Sigmoid colon (tissue), 7 donors: ENCODE results near the gene RHEX. TPM values are rescaled to one million over a fixed set of nuclear protein-coding genes. Genes with fewer than 3 reads are reported as not detected.

ENCODE experiments used
- DNase-seq: peaks from one replicate; pipeline ENCODE4 v3.0.0-alpha.2; 2019
- H3K27ac ChIP-seq, 4 donors: fragments of 200-600 bp; sonication (generic); one replicate each; pipeline ENCODE4 v1.5.1; 2016 to 2019; ENCODE audit warnings: mild to moderate bottlenecking in 1 of 4
- H3K27me3 ChIP-seq, 3 donors: fragments of 200-600 bp; sonication (generic); one replicate each; pipeline ENCODE4 v1.5.1; 2019; ENCODE audit warnings: mild to moderate bottlenecking in 1 of 3
- H3K36me3 ChIP-seq, 4 donors: fragments of 200-600 bp; sonication (generic); one replicate each; pipeline ENCODE4 v1.5.1; 2016 to 2019
- H3K4me1 ChIP-seq, 4 donors: fragments of 200-600 bp; sonication (generic); one replicate each; pipeline ENCODE4 v1.5.1; 2017 to 2019
- H3K4me3 ChIP-seq, 4 donors: fragments of 200-600 bp; sonication (generic); one replicate each; pipeline ENCODE4 v1.5.1; 2017 to 2019; ENCODE audit warnings: mild to moderate bottlenecking in 2 of 4, moderate library complexity in 1 of 4
- H3K9me3 ChIP-seq, 4 donors: fragments of 200-600 bp in 3 of 4; sonication (generic) in 3 of 4; one replicate each; pipeline versions ENCODE4 v1.5.1 to v1.6.1; 2013 to 2019
- CTCF ChIP-seq, 4 experiments: fragments of 450-650 bp in 3 of 4; fragments of 200-600 bp in 1 of 4; IDR thresholded peaks; one replicate each; pipeline ENCODE4 v1.5.1; 2016 to 2019; ENCODE audit warnings: antibody characterized with exemption in 4 of 4, mild to moderate bottlenecking in 3 of 4, moderate library complexity in 2 of 4
- EP300 ChIP-seq, 4 donors: sonication (generic); formaldehyde crosslinking; IDR thresholded peaks; one replicate each; pipeline ENCODE4 v1.6.1; 2017; ENCODE audit warnings: antibody characterized with exemption in 4 of 4
- POLR2A ChIP-seq, 2 donors: fragments of 450-650 bp; IDR thresholded peaks; one replicate each; pipeline ENCODE4 v1.6.1; 2016; ENCODE audit warnings: antibody characterized with exemption in 2 of 2, mild to moderate bottlenecking in 2 of 2, moderate library complexity in 2 of 2
- POLR2AphosphoS5 ChIP-seq, 4 donors: sonication (generic); formaldehyde crosslinking; IDR thresholded peaks; one replicate each; pipeline ENCODE4 v1.6.1; 2017; ENCODE audit warnings: antibody characterized with exemption in 4 of 4
- WGBS, 2 donors: extraction: QIAGEN DNeasy Blood & Tissue Kit; methylation state at CpG; one replicate each; pipeline ENCODE4 v1.1.7; 2013; 5-methylcytosine and 5-hydroxymethylcytosine counted together
- intact Hi-C: fragments of 100-400 bp; cut with DNase I; formaldehyde crosslinking; loops from one replicate; pipeline ENCODE4 v1.15.1; 2023
- polyA plus RNA-seq, 3 donors: library from polyadenylated mRNA; stranded (reverse); fragments of 200-250 nt; gene quantifications; one replicate each; pipeline ENCODE4 v1.2.3, GENCODE V29; 2013
- total RNA-seq, 4 donors: library from RNA; depleted of rRNA; stranded (reverse); fragments of >200 nt; gene quantifications; one replicate each; pipeline ENCODE4 v1.1.0, GENCODE V29; 2016
- donor health status: healthy with polysubstance abuse.
- donor health status: Bipolar disorder and iron deficiency.
- donor health status: healthy.

RHEX gene
- total and polyA plus RNA-seq, 7 donors: 0.54 to 3.6 (median 2.4) TPM; not detected in 4

GRCh38 chr1:206006946-206007345, 46.0 kb upstream of the RHEX start:
- Histone ChIP-seq H3K27me3 (no peaks in the 10 kb centered on the region), H3K4me1 (peaks cover 0 to 21% (median 19%) of the 10 kb centered on the region in 4 donors), H3K36me3 (no peaks in the 10 kb centered on the region), H3K27ac (no peak overlapping the region), H3K9me3 (no peaks in the 10 kb centered on the region), H3K4me3 (no peak overlapping the region)
- TF ChIP-seq POLR2A (IDR thresholded peaks at IDR 0.05) (no peak), POLR2AphosphoS5 (IDR thresholded peaks at IDR 0.05) (no peak), CTCF (IDR thresholded peaks at IDR 0.05) (no peak), EP300 (IDR thresholded peaks at IDR 0.05) (no peak)
- intact Hi-C loops: no loop called here
- WGBS, 2 donors: 65 to 82% methylated on average over 4 of the region's 4 CpGs
- no peak for DNase-seq

GRCh38 chr1:206010060-206010459, 42.9 kb upstream of the RHEX start:
- no peak overlapping the region for H3K4me3 ChIP-seq
- H3K27me3 ChIP-seq: no peaks in the 10 kb centered on the region
- no peak overlapping the region for H3K27ac ChIP-seq
- 81 to 82% methylated on average over 5 of the region's 5 CpGs for WGBS, 2 donors
- no peak for DNase-seq
- no peak for TF ChIP-seq POLR2A (IDR thresholded peaks at IDR 0.05)
- no peak for TF ChIP-seq EP300 (IDR thresholded peaks at IDR 0.05)
- no peak for TF ChIP-seq POLR2AphosphoS5 (IDR thresholded peaks at IDR 0.05)
- no peak for TF ChIP-seq CTCF (IDR thresholded peaks at IDR 0.05)
- intact Hi-C loops: no loop called here
- H3K4me1 ChIP-seq: no peaks in the 10 kb centered on the region
- no peaks in the 10 kb centered on the region for H3K9me3 ChIP-seq
- H3K36me3 ChIP-seq: no peaks in the 10 kb centered on the region

- no peaks in the 10 kb centered on the region for H3K4me1 ChIP-seq
- 92 to 93% methylated on average over 8 of the region's 8 CpGs for WGBS, 2 donors
- H3K27ac ChIP-seq: no peak overlapping the region
- no peaks in the 10 kb centered on the region for H3K9me3 ChIP-seq
- intact Hi-C loops: no loop called here
- H3K27me3 ChIP-seq: no peaks in the 10 kb centered on the region
- no peaks in the 10 kb centered on the region for H3K36me3 ChIP-seq
- DNase-seq: no peak
- TF ChIP-seq EP300 (IDR thresholded peaks at IDR 0.05) (no peak), CTCF (IDR thresholded peaks at IDR 0.05) (no peak), POLR2AphosphoS5 (IDR thresholded peaks at IDR 0.05) (no peak), POLR2A (IDR thresholded peaks at IDR 0.05) (no peak)
- no peak overlapping the region for H3K4me3 ChIP-seq
These were observed 41.9 kb upstream of the RHEX start for GRCh38 chr1:206011057-206011456.

GRCh38 chr1:206012086-206012859, 40.7 kb upstream of the RHEX start:
- Histone ChIP-seq H3K9me3 (no peaks in the 10 kb centered on the region), H3K27ac (no peak overlapping the region), H3K36me3 (no peaks in the 10 kb centered on the region), H3K27me3 (no peaks in the 10 kb centered on the region), H3K4me3 (no peak overlapping the region), H3K4me1 (no peaks in the 10 kb centered on the region)
- intact Hi-C loops: no loop called here
- peak; percentile 86 for DNase-seq
- TF ChIP-seq POLR2A (IDR thresholded peaks at IDR 0.05) (no peak), CTCF (IDR thresholded peaks at IDR 0.05) (no peak), POLR2AphosphoS5 (IDR thresholded peaks at IDR 0.05) (peak in 1 of 4 donors; percentile 17)
- whole genome bisulfite sequencing, 2 donors: 38 to 41% methylated on average over 17 of the region's 17 CpGs
